Activated CD4-positive, CD25-positive, alpha-beta regulatory T cell treated with anti-CD3 and anti-CD28 coated beads, Interleukin-2, amount 50 U/mL, for 72 hours (primary cell): Measurements from ENCODE around the gene PDCD4.
A peak's percentile ranks its signal among the peaks of the same experiment; 100 is the strongest.
"Not testable (repeated sequence)": the region's sequence is repeated elsewhere in the genome, so short reads cannot be mapped to it uniquely, and the experiment has no call there.

Source experiments
- DNase-seq: peaks from one replicate; pipeline ENCODE4 v3.0.0; 2021

PDCD4 gene

GRCh38 chr10:110887560-110887959, 15.8 kb downstream of the PDCD4 start:
- no peak for DNase-seq

- no peak for DNase-seq
Observed at GRCh38 chr10:110892602-110893288, 21.0 kb downstream of the PDCD4 start.

DNA sequence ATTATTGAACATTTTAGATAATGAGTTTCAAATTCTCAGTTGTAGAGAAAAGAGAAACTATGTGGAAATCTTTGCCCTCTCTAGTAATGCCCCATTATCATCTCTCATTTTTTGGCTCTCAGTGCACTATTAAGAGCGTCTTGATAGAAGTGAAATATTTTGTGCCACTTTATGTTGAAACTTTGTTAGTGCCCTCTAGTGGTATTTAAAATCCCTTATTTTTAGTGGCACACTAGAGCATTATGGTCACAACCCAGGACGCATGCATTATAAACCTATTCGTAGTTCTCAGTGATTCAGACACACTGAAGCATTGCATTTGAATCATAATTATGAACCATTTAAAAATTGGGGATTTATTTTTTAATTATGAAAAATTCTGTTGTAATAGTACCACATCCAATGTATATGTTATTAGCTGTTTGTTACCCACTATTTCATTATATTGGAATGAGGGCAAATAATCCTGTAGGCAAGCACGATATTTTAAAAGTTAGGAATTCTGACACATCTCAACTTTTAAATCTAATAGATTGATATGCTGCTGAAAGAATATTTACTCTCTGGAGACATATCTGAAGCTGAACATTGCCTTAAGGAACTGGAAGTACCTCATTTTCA, 21.9 kb downstream of the PDCD4 start:
- DNase-seq: no peak

DNA sequence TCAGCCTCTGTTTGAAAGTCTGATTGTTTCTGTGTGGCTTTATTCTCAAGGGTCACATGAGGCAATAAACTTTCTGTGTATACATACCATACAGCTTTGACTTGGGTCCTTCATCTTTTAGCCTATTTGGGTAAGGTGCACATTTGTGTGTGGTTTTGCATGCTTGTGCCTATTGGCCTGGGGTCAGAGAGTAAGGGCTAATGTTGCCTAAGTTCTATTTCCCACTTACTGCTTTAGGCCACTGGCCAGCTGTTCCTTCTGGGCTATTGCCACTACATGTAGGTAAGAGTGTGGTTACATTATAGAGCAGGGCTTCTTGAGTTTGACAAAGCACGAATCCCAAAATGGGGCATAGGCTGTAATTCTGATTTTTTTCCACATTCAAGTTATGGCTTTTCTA, 25.5 kb downstream of the PDCD4 start:
- DNase-seq: no peak

DNA sequence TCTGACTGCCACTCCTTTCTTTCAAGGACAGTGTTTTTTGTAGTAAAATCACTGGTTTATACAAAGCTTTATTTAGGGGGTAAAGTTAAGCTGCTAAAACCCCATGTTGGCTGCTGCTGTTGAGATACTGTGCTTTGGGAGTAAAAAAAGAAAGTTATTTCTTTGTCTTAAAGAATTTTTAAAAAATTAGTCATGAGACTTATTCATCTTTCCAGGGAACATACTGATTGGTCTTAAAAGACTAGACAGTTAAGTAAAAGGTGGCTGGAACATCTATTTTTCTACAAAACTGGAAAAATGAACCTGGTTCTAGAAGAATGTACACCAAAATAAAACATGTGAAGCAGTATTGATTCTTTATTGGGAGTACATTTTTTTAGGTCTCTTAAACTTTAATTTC, 26.7 kb downstream of the PDCD4 start:
- no peak for DNase-seq

GRCh38 chr10:110900983-110901382, 29.3 kb downstream of the PDCD4 start:
- no peak for DNase-seq

DNA sequence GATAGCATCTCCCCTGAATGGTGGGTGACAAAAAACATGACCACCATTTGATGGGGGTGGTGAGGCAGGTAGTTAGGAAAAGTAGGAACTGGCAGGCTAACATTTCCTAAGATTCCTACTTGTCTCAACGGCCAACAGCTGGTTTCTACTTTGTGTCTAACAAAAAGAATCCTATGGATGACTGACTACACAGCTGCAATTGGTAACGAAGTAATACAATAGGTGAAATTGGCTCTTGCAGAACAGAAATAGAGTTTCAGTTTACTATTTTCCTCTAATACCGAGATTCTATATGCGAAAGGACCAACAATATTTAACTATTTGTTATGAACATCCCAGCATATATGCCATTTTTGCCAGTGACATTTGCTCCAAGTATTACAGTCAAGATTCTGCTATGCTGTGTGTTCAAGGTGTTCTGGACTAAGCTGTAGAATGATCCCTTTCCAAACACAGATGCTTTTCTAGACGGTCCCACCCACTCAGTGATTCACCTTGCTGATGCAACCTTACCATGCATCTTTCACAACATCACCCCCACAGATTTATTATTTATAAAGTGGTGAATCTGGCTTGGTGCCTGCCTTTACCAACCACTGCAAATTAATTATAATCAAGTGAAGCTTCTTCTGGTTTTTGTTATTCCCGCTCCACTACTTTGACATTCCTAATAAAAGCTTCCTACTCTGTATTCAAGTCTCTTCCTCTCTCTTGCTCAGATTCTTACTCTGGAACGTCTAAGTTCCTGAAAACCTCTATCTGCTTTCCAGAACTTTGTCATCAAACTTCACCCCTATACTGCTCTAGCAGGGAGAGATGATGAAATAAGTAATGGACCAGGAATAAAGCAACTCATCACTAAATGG, 30.5 kb downstream of the PDCD4 start:
- no peak for DNase-seq

DNA sequence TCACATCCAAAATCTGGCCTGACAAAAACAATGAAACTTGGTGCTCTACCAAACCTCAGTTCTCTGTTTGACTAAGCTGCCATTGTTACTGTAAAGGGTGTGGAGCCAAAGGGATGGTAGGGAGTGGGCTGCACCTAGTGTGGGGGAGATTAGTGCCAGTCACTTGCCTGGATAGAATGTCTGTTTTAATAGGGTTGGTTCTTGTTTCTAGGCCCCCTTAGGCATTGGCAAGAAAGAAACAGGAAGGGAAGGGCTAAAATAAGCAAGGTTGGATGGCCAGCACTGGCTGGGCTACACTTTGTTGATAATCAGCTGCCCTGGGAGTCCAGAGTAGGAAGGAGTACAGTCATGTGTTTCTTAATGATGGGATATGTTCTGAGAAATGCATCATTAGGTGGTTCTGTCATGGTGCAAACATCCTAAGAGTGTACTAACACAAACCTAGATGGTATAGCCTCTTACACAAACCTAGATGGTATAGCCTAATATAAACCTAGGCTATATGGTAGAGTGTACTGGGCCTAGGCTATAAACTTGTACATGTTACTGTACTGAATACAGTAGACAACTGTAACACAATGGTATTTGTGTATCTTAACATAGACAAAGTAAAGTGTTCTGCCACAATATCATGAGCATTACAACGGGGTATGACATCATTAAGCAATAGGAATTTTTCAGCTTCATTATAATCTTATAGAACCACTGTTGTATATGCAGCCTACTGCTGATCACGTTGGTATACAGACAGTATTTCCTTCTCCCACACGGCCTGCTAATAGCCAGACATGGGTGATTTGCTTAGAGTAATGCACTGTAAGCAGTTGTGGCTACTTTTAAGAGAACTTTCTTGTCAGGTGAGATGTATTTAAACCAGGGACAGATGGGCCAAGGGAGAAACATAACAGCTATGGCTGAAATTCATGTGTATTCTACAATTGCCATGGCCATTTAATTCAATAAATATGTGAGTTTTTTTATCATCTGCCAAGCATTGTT, 31.9 kb downstream of the PDCD4 start:
- DNase-seq: no peak

DNA sequence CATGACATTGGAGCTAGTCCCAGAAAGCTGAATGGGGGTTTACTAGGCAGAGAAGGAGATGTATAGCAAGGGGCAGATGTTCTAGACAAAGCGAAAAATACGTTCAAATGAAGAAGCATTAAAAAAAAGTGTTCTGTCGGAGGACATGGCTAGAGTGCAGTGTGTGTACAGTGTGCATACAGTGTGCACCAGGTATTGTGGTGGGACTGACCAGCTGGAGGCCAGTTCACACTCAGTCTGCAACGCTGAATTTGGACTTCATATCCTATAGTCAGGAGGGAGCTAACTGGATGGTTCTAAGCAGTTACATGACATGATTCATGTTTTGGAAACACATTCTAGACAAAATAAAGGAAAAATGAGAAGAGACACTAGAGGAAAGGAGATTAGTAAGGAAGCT, 38.4 kb downstream of the PDCD4 start:
- DNase-seq: no peak

- DNase-seq: no peak
Observed at GRCh38 chr10:110912374-110912773, 40.6 kb downstream of the PDCD4 start.

DNA sequence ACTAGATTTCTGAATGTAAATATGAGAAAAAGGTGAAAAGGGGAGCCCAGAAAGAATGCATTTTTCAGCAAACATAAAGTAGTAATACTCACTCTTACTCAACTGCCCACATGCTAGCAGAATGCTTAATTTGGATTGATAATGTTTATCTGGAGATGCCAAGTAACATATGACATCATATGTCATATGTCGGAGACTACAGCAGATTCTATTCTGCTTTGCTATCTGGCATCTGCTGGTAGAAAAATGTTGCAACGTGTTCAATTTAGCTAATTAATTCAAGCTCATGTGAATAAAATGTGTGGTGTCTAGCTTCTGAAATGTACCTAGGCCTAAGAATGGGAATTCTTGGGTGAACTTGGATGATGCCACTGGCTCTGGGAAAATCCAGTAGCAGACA, 42.7 kb downstream of the PDCD4 start:
- DNase-seq: no peak

- no peak for DNase-seq
Observed at GRCh38 chr10:110915035-110915434, 43.3 kb downstream of the PDCD4 start.

- DNase-seq: not testable (repeated sequence)
Observed at GRCh38 chr10:110915600-110915999, 43.9 kb downstream of the PDCD4 start.

DNA sequence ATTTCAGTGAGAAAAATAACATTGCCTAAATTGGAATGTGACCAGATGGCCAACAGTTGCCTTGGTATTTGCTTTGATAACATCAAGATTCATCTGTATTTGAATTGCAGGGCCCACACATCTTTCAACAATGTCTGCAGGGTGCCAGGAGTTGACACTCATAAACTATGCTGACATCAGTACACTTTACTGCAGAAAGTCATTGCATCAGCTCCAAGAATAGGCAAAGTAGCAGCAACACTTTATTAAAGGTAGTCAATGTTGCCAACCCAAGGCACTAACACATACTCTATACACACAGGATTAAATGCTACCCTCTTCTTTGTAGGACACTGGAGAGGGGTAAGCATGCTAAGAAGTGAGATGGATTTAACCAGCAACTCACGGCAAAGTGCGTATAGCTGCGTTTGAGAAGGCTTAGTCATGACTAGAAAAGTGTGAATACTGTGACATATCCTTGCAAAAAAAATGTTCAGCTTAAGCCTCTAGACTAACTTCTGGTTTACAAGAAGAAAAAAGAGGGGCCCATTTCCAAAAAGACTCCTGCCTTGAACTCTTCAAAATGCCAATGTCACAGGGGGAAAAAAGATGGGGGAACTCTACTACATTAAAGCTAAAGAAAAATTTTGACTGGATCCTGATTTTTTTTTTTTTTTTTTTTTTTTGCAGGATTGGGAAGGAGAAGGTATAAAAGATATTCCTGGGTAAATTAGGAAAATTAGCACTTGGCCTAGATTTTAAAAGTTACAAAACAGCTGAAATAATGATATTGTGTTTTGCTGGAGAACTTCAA, 45.0 kb downstream of the PDCD4 start:
- no peak for DNase-seq

DNA sequence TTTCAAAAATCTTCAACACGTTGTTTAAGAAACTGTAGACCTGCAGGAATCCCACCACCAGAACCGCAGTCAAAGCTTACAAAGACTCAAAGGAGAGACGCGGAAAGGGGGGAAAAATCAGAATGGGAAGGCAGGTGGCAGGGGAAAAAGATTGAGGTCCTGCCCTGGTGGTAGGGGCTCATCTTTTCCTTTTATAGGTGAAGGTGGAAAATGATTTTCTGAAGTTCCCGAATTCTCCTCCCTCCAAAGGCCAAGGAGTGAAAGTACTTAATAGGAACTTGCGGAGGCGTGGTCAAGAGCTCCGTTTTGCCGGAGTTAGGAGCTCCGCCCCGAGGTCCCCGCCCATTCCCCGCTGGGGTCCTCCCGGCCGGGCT, 46.5 kb downstream of the PDCD4 start:
- DNase-seq: no peak

DNA sequence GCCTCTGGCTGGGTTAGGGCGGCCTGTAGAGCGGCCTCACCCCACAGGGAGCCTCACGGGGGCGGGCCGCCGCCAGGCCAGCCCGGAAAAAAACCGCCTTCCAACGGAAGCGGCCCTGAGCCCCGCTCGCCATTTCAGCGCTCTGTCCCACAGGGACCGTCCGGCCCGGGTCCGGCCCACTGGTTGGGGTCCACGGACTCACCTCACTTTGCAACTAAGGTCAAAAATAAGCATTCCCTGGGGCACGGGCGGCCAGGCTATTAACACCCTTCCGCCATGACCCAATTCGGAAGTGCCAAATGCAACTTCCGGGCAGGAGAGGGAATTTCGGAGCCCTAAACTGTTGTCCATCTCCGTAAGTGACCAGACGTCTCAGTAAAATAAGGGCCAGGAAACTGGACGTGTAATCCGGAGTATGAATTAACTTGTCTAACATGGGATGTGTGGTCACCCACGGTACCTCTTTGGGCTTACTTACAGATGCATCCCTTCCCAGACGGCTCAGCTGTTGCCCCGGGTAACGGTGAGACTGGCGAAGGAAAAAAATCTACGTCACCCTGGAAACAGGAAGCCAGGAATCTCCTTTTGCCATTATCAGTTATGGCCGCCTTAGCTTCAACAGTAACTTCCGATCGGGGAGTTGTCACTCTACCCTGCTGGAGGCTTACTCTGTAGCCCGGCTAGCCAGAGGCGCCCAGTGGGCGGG, 47.1 kb downstream of the PDCD4 start, which contains the start of gene BBIP1:
BBIP1 (minus strand) TSS at position 538 of the 706 bp plus-strand sequence. CDS start 1,023 bp downstream, outside the sequence.
- peak; percentile 88 for DNase-seq

DNA sequence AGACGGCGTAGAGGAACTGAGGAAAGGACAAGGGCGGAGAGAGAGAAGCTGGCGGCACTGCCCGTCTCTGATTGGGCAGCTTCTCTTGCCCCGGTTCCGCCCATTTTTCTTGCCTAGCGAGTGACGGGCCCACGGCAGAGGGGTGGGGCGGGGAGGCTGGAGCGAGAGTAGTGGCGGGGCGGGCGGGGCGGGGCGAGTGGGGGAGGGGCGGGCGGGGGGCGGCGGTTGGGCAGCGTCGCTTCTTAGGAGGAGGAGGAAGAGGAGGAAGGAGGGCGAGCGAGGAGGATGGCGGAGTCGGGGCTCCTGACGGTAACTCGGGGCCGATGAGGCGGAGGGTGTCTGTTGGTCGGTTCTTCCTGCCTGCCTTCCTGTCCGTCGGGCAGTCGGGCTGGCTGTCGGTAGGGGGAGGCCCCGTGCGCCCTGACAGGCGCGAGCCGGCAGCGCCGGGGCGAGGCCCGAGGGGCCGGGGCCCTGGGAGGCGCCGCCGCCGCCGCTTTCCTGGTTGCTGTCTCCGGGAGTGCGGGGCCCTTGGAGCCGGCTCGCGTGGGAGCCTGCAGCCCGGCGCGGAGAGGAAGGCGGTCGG, 47.7 kb downstream of the PDCD4 start, which contains the start of gene SHOC2:
SHOC2 (plus strand) TSS at position 256 of the 583 bp plus-strand sequence. CDS start 44,755 bp downstream, outside the sequence.
- peak; percentile 94 for DNase-seq

DNA sequence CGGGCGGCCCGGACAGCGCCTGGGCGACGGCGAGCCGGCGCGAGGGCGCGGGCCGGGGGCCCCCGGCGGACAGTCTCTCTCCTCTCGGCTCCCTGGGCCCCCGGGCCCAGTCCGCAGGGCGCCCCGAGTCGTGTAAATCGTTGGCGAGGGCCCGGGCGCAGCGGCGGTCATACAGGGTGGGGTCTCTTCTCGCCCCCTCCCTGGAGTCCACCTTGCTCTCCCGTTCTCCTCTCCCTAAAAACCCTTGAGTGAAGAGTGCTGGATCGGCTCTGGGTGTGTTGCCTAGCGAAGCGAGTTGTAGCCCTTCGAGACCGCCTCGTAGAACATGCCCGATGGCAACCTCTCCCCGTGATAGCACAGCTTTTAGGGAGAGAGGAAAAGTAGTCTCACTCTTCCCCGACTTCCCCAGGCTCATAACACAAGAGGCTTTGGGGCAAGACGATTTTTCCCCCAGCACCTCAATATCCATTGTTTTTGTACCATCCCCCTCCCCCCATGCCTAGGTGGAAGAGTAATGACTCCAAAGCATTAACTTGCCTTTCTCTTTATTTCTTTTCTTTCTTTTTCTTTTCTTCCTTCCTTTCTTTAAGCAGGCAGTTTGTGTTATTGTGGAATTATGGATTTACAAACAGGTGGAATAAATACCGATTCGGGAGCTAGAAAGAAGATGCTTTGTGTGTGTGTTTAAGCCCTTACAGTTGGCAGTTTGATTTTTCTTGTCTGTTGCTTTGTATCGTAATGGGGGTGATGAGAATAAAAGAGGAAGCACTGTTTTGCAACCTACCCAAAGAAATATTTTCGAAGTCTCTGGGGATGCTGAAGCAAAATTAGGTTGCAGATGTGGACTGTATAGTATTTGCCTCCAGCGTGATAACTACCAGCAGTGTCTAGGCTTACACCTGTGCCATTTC, 48.5 kb downstream of the PDCD4 start:
- DNase-seq: peak; percentile 32

DNA sequence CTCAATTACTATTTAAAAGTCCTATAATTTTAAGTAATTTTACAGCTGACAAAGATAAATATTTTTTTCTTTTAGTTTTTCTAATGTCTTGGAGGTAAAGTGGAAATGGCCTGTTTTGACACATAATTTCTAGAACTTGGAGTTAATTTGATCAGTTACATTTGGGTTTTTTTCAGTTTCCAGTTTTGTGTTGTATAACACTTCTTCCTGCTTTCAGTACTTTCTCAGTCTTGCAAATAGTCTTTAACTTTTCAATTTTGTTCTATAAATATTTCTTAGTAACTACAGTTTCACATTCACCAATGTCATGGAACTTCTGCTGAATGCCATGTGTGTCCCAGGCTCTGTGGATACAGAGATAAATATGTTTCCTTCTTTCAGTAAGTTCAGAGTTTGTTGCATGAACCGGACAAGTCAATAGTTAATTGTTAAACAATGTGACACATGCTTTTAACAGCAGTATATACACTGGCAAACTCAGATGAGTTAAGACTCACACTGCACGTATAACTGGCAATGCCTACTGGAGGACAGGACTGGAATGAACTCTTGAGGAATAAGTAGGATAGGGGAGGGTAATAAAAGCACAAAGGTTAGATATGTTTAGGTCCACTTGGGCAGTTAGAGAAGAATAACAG, 52.2 kb downstream of the PDCD4 start:
- DNase-seq: no peak
